Measurements from ENCODE around the gene KIT.

The KIT gene

GRCh38 chr4:54708339-54709279, 50.9 kb downstream of the KIT start:
- H3K27ac ChIP-seq (replicated peaks) = peak overlapping the region; percentile 71
- peak in 1 of 2 experiments; percentile 55 for DNase-seq (ENCODE audit: low read depth in 1 of 2, low spot score in 1 of 2)
- TF ChIP-seq REST (IDR thresholded peaks at IDR 0.05; ENCODE audit: insufficient replicate concordance, low read depth) (peak; percentile 61), SPI1 (IDR thresholded peaks at IDR 0.05; ENCODE audit: borderline replicate concordance, low read depth) (peak; percentile 56; the same call in 1 of the 2 replicates), CTCF (IDR thresholded peaks at IDR 0.05; ENCODE audit: insufficient read depth, low read length) (no peak), GABPA (IDR thresholded peaks at IDR 0.05; ENCODE audit: low read depth) (no peak), POLR2AphosphoS5 (IDR thresholded peaks at IDR 0.05; ENCODE audit: low read depth) (no peak)
- no peak overlapping the region for H3K4me3 ChIP-seq (replicated peaks; ENCODE audit: insufficient read depth, low read length)
- H3K27me3 ChIP-seq (ENCODE audit: insufficient read depth, poor library complexity, severe bottlenecking) = no peaks in the 10 kb centered on the region

GRCh38 chr4:54709400-54709799, 51.6 kb downstream of the KIT start:
- peak overlapping the region; percentile 71 for H3K27ac ChIP-seq (replicated peaks)
- H3K4me3 ChIP-seq (replicated peaks; ENCODE audit: insufficient read depth, low read length) = no peak overlapping the region
- DNase-seq (ENCODE audit: low read depth in 1 of 2, low spot score in 1 of 2) = peak; percentile 34 to 82
- TF ChIP-seq SPI1 (IDR thresholded peaks at IDR 0.05; ENCODE audit: borderline replicate concordance, low read depth) (peak; percentile 54; the same call in 1 of the 2 replicates), GABPA (IDR thresholded peaks at IDR 0.05; ENCODE audit: low read depth) (no peak), CTCF (IDR thresholded peaks at IDR 0.05; ENCODE audit: insufficient read depth, low read length) (no peak), REST (IDR thresholded peaks at IDR 0.05; ENCODE audit: insufficient replicate concordance, low read depth) (no peak), POLR2AphosphoS5 (IDR thresholded peaks at IDR 0.05; ENCODE audit: low read depth) (0 out of 2 replicates have a peak, but pooled peaks have one; percentile 50)
- no peaks in the 10 kb centered on the region for H3K27me3 ChIP-seq (ENCODE audit: insufficient read depth, poor library complexity, severe bottlenecking)

GRCh38 chr4:54712206-54712605, 54.4 kb downstream of the KIT start:
- H3K4me3 ChIP-seq (replicated peaks; ENCODE audit: insufficient read depth, low read length) = no peak overlapping the region
- no peak overlapping the region for H3K27ac ChIP-seq (replicated peaks)
- DNase-seq (ENCODE audit: low read depth in 1 of 2, low spot score in 1 of 2) = no peak
- TF ChIP-seq SPI1 (IDR thresholded peaks at IDR 0.05; ENCODE audit: borderline replicate concordance, low read depth) (no peak), CTCF (IDR thresholded peaks at IDR 0.05; ENCODE audit: insufficient read depth, low read length) (no peak), GABPA (IDR thresholded peaks at IDR 0.05; ENCODE audit: low read depth) (no peak), POLR2AphosphoS5 (IDR thresholded peaks at IDR 0.05; ENCODE audit: low read depth) (no peak)
- H3K27me3 ChIP-seq (ENCODE audit: insufficient read depth, poor library complexity, severe bottlenecking) = no peaks in the 10 kb centered on the region

All from HL-60 (cell line).